HEK293 (cell line): Measurements from ENCODE around the gene AURKAIP1.

Source experiments
- BCL11B ChIP-seq: fragments of 450-650 bp; formaldehyde crosslinking; IDR thresholded peaks from 2 replicates; pipeline ENCODE4 v1.5.1; 2016; ENCODE audit warnings: low read depth, missing biosample characterization, missing genetic modification characterization
- GLIS1 ChIP-seq: fragments of 450-650 bp; formaldehyde crosslinking; IDR thresholded peaks from 2 replicates; pipeline ENCODE4 v1.5.1; 2016; ENCODE audit warnings: missing biosample characterization, missing genetic modification characterization
- GLIS2 ChIP-seq: fragments of 450-650 bp; formaldehyde crosslinking; IDR thresholded peaks from 2 replicates; pipeline ENCODE4 v1.5.1; 2016; ENCODE audit warnings: missing biosample characterization, missing genetic modification characterization
- KLF1 ChIP-seq: fragments of 450-650 bp; formaldehyde crosslinking; IDR thresholded peaks from 2 replicates; pipeline ENCODE4 v1.5.1; 2016; ENCODE audit warnings: missing biosample characterization, missing genetic modification characterization
- KLF10 ChIP-seq: fragments of 450-650 bp; IDR thresholded peaks from 2 replicates; pipeline ENCODE4 v1.5.1; 2018; ENCODE audit warnings: missing biosample characterization, mild to moderate bottlenecking, missing genetic modification characterization
- KLF16 ChIP-seq: fragments of 450-650 bp; formaldehyde crosslinking; IDR thresholded peaks from 2 replicates; pipeline ENCODE4 v1.5.1; 2017; ENCODE audit warnings: missing biosample characterization, missing genetic modification characterization
- KLF17 ChIP-seq: fragments of 450-650 bp; formaldehyde crosslinking; IDR thresholded peaks from 2 replicates; pipeline ENCODE4 v1.5.1; 2016; ENCODE audit warnings: missing biosample characterization, missing genetic modification characterization
- KLF7 ChIP-seq: fragments of 450-650 bp; formaldehyde crosslinking; IDR thresholded peaks from 2 replicates; pipeline ENCODE4 v1.5.1; 2016; ENCODE audit warnings: missing biosample characterization, missing genetic modification characterization, borderline replicate concordance
- KLF8 ChIP-seq: fragments of 450-650 bp; formaldehyde crosslinking; IDR thresholded peaks from 2 replicates; pipeline ENCODE4 v1.5.1; 2016; ENCODE audit warnings: missing biosample characterization, missing genetic modification characterization
- KLF9 ChIP-seq: fragments of 450-650 bp; formaldehyde crosslinking; IDR thresholded peaks from 2 replicates; pipeline ENCODE4 v1.5.1; 2016; ENCODE audit warnings: missing biosample characterization, missing genetic modification characterization, low read depth
- OVOL3 ChIP-seq: fragments of 450-650 bp; formaldehyde crosslinking; IDR thresholded peaks from 2 replicates; pipeline ENCODE4 v1.5.1; 2016; ENCODE audit warnings: missing biosample characterization, missing genetic modification characterization
- PATZ1 ChIP-seq: fragments of 450-650 bp; formaldehyde crosslinking; IDR thresholded peaks from 2 replicates; pipeline ENCODE4 v1.5.1; 2016; ENCODE audit warnings: missing biosample characterization, missing genetic modification characterization
- SP2 ChIP-seq: fragments of 450-650 bp; formaldehyde crosslinking; IDR thresholded peaks from 2 replicates; pipeline ENCODE4 v1.5.1; 2016; ENCODE audit warnings: missing biosample characterization, missing genetic modification characterization
- TCF7L2 ChIP-seq: IDR thresholded peaks from 2 replicates; pipeline ENCODE4 v1.6.1; 2011; ENCODE audit warnings: low read depth, mild to moderate bottlenecking, inconsistent platforms, low read length, moderate library complexity, borderline replicate concordance
- YY1 ChIP-seq: fragments of 450-650 bp; formaldehyde crosslinking; IDR thresholded peaks from 2 replicates; pipeline ENCODE4 v1.5.1; 2018; ENCODE audit warnings: missing biosample characterization, missing genetic modification characterization
- ZBTB10 ChIP-seq: fragments of 450-650 bp; formaldehyde crosslinking; IDR thresholded peaks from 2 replicates; pipeline ENCODE4 v1.5.1; 2016; ENCODE audit warnings: missing biosample characterization, missing genetic modification characterization
- ZBTB26 ChIP-seq: fragments of 450-650 bp; formaldehyde crosslinking; optimal IDR thresholded peaks from 2 replicates; pipeline ENCODE3; 2016; ENCODE audit warnings: missing biosample characterization, mild to moderate bottlenecking, missing genetic modification characterization
- ZFHX2 ChIP-seq: fragments of 450-650 bp; formaldehyde crosslinking; conservative IDR thresholded peaks from 2 replicates; pipeline ENCODE4 v1.5.1; 2016; ENCODE audit warnings: missing biosample characterization, missing genetic modification characterization
- ZFP3 ChIP-seq: fragments of 450-650 bp; formaldehyde crosslinking; IDR thresholded peaks from 2 replicates; pipeline ENCODE4 v1.5.1; 2016; ENCODE audit warnings: low read depth, missing biosample characterization, missing genetic modification characterization
- ZFP37 ChIP-seq: fragments of 450-650 bp; formaldehyde crosslinking; IDR thresholded peaks from 2 replicates; pipeline ENCODE4 v1.5.1; 2016; ENCODE audit warnings: missing biosample characterization, missing genetic modification characterization
- ZFP69B ChIP-seq: fragments of 450-650 bp; formaldehyde crosslinking; IDR thresholded peaks from 2 replicates; pipeline ENCODE4 v1.5.1; 2016; ENCODE audit warnings: missing biosample characterization, missing genetic modification characterization
- ZNF169 ChIP-seq: fragments of 450-650 bp; formaldehyde crosslinking; IDR thresholded peaks from 2 replicates; pipeline ENCODE4 v1.5.1; 2016; ENCODE audit warnings: missing biosample characterization, missing genetic modification characterization
- ZNF223 ChIP-seq: fragments of 450-650 bp; formaldehyde crosslinking; IDR thresholded peaks from 2 replicates; pipeline ENCODE4 v1.5.1; 2016; ENCODE audit warnings: missing biosample characterization, missing genetic modification characterization
- ZNF366 ChIP-seq: fragments of 450-650 bp; formaldehyde crosslinking; conservative IDR thresholded peaks from 2 replicates; pipeline ENCODE4 v1.5.1; 2016; ENCODE audit warnings: missing biosample characterization, missing genetic modification characterization
- ZNF391 ChIP-seq: fragments of 450-650 bp; formaldehyde crosslinking; IDR thresholded peaks from 2 replicates; pipeline ENCODE4 v1.5.1; 2016; ENCODE audit warnings: low read depth, missing biosample characterization, missing genetic modification characterization, borderline replicate concordance
- ZNF501 ChIP-seq: fragments of 450-650 bp; formaldehyde crosslinking; IDR thresholded peaks from 2 replicates; pipeline ENCODE4 v1.5.1; 2016; ENCODE audit warnings: missing biosample characterization, missing genetic modification characterization
- ZNF658 ChIP-seq: fragments of 450-650 bp; formaldehyde crosslinking; IDR thresholded peaks from 2 replicates; pipeline ENCODE4; 2016; ENCODE audit warnings: missing biosample characterization, missing genetic modification characterization
- ZNF660 ChIP-seq: fragments of 450-650 bp; IDR thresholded peaks from 2 replicates; pipeline ENCODE4 v1.5.1; 2018; ENCODE audit warnings: missing biosample characterization, mild to moderate bottlenecking, missing genetic modification characterization
- ZXDB ChIP-seq: fragments of 450-650 bp; formaldehyde crosslinking; IDR thresholded peaks from 2 replicates; pipeline ENCODE4 v1.5.1; 2016; ENCODE audit warnings: missing biosample characterization, missing genetic modification characterization

Gene AURKAIP1

GRCh38 chr1:1324524-1325287, 50.3 kb downstream of the AURKAIP1 start, which contains the start of the genes CPTP and INTS11 (continued):
- peak; percentile 60; the same call in 1 of the 2 replicates for TF ChIP-seq ZBTB10 (tag by site-specific recombination)
- peak; percentile 26; the same call in 1 of the 2 replicates for TF ChIP-seq GLIS1 (tag by site-specific recombination)
- no peak for TF ChIP-seq ZNF658
- TF ChIP-seq BCL11B (tag by site-specific recombination) = no peak
- 0 out of 2 replicates have a peak, but pooled peaks have one; percentile 11 for TF ChIP-seq ZNF660
- TF ChIP-seq KLF16 (tag by site-specific recombination) = peak; percentile 70; the same call in 1 of the 2 replicates
- TF ChIP-seq KLF9 = peak; percentile 86
- TF ChIP-seq KLF17 (tag by site-specific recombination) = 0 out of 2 replicates have a peak, but pooled peaks have one; percentile 16
- TF ChIP-seq ZFP3 = no peak
- 0 out of 2 replicates have a peak, but pooled peaks have one; percentile 24 for TF ChIP-seq ZNF391 (tag by site-specific recombination)
- peak; percentile 97 for TF ChIP-seq ZNF223 (tag by site-specific recombination)
- TF ChIP-seq ZBTB26 (tag by site-specific recombination) = peak; percentile 40
- TF ChIP-seq KLF1 (tag by site-specific recombination) = peak; percentile 54
- peak; percentile 9 for TF ChIP-seq ZXDB
- TF ChIP-seq ZFP37 (tag by site-specific recombination) = peak; percentile 39; the same call in 1 of the 2 replicates
- peak; percentile 80; the same call in 1 of the 2 replicates for TF ChIP-seq KLF7 (tag by site-specific recombination)
- 0 out of 2 replicates have a peak, but pooled peaks have one; percentile 13 for TF ChIP-seq ZFP69B (tag by site-specific recombination)
- TF ChIP-seq PATZ1 = peak; percentile 59; the same call in 1 of the 2 replicates
- TF ChIP-seq TCF7L2 = no peak
- TF ChIP-seq KLF10 (tag by site-specific recombination) = peak; percentile 93
- TF ChIP-seq KLF8 (tag by site-specific recombination) = peak; percentile 89
- TF ChIP-seq YY1 = 0 out of 2 replicates have a peak, but pooled peaks have one; percentile 17
- peak; percentile 84 for TF ChIP-seq GLIS2 (tag by site-specific recombination)
- TF ChIP-seq ZFHX2 (tag by site-specific recombination) = 0 out of 2 replicates have a peak, but pooled peaks have one; percentile 40
- TF ChIP-seq SP2 (tag by site-specific recombination) = peak; percentile 87
- TF ChIP-seq ZNF366 = no peak
- no peak for TF ChIP-seq OVOL3 (tag by site-specific recombination)
- 0 out of 2 replicates have a peak, but pooled peaks have one; percentile 12 for TF ChIP-seq ZNF501 (tag by site-specific recombination)
- TF ChIP-seq ZNF169 (tag by site-specific recombination) = 0 out of 2 replicates have a peak, but pooled peaks have one; percentile 25
